Measurements from ENCODE around the gene TBKBP1.

The TBKBP1 gene, protein sequence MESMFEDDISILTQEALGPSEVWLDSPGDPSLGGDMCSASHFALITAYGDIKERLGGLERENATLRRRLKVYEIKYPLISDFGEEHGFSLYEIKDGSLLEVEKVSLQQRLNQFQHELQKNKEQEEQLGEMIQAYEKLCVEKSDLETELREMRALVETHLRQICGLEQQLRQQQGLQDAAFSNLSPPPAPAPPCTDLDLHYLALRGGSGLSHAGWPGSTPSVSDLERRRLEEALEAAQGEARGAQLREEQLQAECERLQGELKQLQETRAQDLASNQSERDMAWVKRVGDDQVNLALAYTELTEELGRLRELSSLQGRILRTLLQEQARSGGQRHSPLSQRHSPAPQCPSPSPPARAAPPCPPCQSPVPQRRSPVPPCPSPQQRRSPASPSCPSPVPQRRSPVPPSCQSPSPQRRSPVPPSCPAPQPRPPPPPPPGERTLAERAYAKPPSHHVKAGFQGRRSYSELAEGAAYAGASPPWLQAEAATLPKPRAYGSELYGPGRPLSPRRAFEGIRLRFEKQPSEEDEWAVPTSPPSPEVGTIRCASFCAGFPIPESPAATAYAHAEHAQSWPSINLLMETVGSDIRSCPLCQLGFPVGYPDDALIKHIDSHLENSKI

DNA sequence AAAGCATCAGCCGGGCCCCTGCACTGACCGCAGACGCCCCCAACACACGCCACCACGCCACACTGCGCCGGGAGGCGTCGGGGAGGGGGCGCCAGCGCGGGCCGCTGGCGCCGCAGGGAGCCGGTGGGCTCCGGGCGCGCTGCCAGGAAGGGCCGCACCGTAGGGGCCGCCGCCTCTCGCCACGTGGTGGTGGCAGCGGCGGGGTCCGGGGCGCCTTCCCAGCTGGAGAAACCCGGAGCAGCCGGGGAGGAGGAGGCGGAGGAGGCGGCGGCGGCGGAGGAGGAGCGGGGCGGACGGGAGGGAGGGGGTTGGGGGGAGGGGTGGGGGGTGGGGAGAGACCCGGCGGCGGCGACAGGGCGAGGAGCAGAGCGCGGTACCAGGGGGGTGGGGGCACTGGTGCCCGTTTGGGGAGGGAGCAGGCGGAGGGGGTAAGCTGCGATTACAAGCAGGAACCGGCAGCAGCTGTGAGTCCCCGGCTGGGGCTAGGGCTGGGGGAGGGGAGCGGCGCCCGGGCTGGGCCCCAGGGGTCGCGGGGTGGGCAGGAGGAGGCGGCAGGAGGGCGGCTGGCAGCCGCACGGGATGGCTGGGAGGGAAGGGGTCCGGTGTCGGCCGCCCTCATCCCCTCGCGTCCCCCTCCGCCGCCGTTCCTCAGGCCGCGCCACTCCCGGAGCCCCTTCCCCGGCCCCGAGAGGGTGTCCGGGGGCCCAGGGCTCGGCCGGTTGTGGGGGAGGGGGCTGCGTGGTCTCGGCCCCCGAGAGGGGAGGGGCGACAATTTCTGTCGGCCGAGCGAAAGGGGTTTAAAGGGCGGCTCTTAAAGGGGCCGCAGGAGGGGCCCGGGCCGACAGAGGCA, at the start of gene TBKBP1:
TSS of gene TBKBP1 (plus strand) at position 431 of the 850 bp plus-strand sequence. CDS start 1,952 bp downstream, outside the sequence.
- DNase-seq = peak; percentile 88

DNA sequence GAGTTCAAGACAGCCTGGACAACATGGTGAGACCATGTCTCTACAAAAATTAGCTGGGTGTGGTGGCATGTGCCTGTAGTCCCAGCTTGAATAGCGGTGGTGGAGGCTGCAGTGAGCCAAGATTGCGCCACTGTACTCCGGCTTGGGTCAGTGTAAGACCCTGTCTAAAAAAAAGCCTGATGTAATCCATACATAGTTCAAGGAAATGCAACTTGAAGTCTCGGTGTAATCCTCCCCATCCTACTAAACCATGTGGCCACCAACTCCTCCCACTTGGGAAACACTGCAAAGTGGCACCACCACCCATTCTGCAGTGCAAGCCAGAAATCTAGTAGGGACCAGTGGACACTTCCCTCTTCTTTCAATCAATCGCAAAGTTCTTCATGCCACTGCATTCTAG, 49.6 kb upstream of the TBKBP1 start:
- DNase-seq = no peak

DNA sequence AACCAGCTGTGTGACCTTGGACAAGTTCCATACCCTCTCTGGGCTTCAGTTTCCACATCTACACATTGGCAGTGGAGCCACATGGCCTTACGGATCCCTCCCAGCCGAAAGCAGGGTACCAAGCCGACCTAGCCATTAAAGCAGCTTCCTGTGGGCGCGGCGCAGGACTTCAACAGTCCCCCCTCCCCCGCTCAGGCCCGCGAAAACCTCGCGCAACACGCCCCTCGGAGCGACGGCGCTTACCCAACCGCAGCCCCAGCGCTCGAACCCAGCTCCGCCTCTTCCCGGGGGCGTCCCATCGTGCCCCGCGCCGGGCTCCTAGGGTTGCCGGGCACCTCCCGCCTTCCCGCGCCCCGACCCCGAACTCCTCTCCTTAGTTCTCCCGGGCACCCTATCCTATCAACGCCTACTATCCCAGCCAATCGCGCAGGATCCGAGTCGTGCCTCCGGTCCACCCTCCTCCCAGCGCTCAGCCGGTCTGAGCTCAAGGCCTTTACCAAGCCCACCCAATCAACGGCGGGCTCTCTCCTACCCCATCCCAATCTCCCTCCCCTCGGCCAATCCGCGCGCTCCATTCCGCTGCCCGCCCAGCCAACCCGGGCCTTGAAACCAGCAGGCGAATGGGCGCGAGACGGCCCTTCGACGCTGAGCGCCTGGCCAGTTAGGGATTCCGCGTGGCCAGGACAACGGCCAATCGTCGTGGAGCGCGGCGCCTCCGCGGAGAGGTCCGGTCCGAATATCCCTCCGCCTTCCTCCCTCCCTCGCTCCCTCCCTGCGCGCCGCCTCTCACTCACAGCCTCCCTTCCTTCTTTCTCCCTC, 44.6 kb upstream of the TBKBP1 start, which contains the start of gene KPNB1:
TSS of gene KPNB1 (plus strand) at position 767 of the 819 bp plus-strand sequence. CDS start 326 bp downstream, outside the sequence.
- DNase-seq = peak; percentile 98

DNA sequence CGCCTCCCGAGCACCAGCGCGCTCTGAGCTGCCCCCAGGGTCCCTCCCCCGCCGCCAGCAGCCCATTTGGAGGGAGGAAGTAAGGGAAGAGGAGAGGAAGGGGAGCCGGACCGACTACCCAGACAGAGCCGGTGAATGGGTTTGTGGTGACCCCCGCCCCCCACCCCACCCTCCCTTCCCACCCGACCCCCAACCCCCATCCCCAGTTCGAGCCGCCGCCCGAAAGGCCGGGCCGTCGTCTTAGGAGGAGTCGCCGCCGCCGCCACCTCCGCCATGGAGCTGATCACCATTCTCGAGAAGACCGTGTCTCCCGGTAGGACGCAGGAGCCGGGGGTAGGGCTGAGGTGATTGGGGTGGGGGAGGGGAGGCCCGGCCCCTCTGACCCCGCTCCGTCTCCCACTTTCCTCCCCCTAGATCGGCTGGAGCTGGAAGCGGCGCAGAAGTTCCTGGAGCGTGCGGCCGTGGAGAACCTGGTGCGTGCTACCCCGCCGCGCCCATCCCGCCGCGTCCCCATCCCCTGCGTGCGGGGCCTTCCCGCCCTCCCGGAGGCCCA, 43.9 kb upstream of the TBKBP1 start:
- DNase-seq = no peak

DNA sequence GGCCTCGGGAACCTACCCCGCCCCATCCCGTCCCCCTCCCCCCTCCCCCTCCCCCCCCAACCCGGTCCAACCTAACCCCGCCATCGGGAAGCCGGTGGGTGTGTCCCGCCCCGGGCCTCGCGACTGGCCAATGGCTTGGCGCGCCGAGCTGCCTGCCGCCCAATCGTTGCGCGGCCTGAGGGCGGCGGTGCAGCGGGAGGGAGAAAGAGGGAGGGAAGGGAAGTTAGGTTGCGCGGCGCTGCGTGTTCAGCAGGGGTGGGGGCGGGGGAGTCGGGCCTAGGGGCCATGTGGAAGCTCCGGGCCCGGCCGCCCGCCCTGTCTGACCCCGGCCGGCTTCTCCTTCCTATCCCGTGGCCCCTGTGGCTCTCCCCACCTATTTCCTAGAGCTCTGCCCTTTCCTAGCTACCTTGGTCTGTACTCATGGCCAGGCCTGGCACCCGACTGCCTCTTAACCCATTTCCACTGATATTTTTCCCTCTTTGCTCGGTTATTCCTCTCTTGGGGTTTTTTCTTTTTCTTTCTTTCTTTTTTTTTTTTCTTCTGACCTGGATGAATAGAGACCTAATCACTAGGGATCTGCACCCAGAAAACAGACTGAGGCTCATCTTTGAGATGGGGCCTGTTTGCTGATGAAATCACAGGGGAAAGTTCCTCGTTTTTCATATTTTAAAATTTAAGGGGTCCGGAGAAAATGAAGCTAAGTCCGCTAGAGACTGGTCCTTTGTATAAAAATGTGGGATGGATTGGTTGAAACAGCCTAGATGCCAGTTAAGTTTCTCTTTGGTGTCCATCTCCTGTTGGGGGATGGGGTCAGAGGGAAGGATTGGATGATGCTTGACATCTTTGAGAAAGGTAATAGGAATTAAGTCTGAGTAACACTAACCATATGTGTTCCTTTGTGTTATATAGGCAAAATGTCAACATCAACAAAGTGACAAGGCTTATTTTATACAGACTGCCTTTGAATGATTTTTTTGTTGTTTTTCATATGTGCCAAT, 43.1 kb upstream of the TBKBP1 start:
- peak; percentile 93 for DNase-seq

DNA sequence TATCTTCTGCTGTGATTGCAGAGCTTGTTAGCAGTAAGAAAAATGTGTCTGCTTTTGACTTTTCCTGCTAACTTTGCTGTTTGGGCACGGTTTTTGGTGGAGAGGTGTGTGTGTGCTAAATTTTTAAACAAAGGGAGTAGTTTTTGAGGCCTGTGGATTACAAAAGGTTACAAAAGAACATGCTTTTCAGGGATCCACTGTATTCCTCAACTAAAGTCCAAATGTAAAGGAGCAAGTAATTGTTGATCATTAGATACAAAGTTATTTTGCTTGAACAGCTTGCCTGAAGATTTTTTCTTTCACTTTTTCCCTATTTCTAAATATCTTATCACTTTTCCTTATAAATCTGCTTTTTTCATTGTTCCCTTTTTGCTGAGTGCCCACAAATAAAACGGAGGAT, 42.3 kb upstream of the TBKBP1 start:
- no peak for DNase-seq

DNA sequence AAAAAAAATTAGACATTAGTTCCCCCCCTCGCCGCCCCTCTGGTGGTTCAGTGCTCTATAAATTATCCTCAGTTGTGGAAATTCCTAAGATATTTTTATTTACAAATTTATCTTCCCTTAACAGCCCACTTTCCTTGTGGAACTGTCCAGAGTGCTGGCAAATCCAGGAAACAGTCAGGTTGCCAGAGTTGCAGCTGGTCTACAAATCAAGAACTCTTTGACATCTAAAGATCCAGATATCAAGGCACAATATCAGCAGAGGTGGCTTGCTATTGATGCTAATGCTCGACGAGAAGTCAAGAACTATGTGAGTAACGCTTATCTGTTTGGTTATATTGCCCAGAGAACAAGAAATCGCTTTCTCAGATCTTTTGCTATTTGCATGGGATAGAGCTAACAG, 41.4 kb upstream of the TBKBP1 start:
- no peak for DNase-seq

DNA sequence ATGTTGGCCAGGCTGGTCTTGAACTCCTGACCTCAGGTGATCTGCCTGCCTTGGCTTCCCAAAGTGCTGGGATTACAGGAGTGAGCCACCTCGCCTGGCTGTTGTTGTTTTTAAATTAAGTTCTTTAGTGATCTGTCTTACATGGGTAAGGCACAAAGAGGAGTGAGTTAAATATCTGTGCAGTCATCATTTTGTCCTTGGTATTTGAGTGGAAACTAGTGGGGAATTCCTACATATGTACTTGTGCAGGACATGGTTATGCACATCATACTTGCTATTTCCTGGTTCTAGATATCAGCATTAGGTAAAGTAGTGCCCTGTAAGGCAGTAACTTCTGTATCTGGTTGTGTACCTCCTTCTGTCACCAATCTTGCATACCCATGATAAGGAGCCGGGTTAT, 40.5 kb upstream of the TBKBP1 start:
- no peak for DNase-seq

DNA sequence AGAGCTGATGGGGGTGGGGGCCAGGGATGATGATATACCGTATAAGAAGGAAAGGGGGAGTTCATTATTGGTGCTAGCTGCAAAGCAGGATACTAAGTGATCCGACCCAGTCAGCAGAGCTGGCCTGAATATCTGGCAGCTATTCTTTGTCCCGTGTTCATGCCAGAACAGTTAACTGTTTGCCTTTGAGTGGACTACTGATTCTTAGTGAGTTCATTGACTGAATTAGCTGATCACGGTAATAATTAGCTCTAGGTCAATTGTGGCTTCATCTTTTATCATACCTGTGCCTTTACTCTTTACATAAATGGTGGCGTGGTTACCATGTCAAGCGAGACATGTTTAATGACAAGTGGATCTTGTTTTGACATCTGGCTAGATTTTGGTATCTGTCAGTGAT, 39.0 kb upstream of the TBKBP1 start:
- DNase-seq = no peak

DNA sequence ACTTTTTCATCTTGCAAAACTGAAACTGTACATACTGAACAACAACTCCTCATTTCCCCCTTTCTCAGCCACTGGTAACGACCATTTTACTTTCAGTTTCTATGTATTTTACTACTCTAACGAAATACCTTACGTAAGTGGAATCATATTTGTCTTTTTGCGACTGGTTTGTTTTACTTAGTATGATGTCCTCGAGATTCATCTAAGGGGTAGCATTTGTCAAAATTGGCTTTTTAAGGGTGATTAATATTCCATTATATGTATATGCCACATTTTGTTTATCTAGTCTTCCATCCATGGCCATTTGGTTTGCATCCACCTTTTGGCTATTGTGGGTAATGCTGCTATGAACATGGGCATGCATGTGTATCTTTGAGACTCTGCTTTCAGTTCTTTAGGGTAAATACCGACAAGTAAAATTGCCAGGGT, 33.9 kb upstream of the TBKBP1 start:
- DNase-seq = no peak

DNA sequence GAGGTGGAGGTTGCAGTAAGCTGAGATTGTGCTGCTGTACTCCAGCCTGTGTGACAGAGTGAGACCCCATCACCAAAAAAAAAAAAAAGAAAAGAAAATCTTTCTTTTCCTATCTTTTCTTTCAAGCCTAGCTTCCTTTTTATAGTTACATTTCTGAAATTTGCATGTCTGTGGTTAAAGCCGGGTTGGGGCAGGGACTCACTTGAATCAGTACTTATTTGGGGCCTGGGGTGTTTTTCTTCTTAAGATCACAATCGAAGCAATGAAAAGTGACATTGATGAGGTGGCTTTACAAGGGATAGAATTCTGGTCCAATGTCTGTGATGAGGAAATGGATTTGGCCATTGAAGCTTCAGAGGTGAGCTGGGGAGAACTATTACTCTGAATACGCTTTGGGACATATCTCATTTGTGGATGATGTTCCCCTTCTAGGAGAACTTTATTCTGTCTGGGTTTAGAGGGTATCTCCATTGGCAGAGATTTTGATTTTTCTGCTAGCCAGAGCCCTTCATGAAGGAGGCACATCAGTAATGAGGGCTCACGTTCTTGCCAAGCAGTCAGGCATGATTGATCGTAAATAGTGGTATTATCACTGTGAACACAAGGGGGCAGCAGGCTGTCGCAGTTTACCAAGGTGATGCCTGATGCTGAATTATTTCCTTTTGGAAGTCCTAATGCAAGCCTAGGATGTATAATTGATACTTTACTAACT, 29.9 kb upstream of the TBKBP1 start:
- peak; percentile 64 for DNase-seq

DNA sequence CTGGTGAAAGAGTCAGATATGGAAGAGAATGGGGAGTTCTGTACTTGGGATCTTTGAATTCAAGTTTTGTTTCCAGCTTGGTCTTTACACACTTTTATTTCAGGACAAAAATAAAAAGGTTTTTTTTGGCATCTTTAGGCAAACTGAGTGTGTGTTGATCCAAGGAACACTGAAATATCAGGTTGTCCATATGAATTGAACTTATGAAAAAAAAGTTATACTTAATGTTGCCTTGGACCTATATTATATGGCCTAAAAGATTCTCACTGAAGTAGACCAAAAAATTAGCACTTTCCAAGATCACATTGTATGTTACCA, 29.4 kb upstream of the TBKBP1 start:
- no peak for DNase-seq

DNA sequence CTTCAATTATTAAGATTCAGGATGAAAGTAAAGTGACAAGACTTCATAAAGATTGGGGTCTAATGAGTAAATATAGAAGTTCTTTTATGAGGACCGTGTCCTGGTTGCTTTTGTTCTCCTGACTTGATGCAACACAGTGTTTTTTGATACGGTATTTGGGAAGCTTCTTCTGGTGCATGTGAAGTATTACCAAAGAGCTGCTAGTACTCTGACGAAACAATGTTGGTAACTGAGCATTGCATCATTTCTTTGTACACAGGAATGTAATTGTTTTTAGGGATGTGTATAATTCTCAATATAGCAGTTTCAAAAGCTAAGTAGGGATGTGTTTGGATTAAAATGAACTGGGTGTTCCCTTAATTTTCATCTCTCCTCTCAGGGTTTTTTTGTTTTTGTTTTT, 28.3 kb upstream of the TBKBP1 start:
- no peak for DNase-seq

DNA sequence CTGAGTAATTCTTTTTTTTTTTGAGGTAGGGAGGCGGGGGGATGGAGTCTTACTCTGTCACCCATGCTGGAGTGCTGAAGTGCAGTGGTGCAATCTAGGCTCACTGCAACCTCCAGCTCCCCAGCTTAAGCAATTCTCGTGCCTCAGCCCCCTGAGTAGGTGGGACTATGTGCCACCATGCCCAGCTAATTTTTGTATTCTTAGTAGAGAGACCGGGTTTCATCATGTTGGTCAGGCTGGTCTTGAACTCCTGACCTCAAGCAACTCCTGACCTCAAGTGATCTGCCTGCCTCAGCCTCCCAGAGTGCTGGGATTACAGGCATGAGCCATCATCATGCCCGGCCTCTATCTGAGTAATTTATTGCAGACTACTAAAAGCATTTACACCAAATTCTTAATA, 24.9 kb upstream of the TBKBP1 start:
- no peak for DNase-seq

DNA sequence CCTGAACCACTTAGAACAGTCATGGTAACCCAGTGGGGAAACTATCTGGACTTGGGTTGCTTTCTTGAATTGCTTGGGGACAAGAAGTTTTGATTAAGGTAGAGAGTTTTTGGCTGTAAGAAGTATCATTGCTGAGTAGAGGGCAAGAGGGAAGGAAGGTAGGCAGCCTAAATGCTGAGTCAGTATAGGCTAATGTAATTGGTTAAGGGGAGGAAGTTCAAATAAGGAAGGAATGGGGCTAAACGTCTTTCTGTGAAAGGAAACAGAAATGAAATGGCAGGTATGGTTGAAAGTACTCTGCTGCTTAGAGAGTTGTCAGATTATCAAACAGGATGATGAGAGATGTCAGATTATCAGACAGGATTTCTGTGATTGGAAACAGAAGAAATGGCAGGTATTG, 23.9 kb upstream of the TBKBP1 start:
- DNase-seq = no peak

DNA sequence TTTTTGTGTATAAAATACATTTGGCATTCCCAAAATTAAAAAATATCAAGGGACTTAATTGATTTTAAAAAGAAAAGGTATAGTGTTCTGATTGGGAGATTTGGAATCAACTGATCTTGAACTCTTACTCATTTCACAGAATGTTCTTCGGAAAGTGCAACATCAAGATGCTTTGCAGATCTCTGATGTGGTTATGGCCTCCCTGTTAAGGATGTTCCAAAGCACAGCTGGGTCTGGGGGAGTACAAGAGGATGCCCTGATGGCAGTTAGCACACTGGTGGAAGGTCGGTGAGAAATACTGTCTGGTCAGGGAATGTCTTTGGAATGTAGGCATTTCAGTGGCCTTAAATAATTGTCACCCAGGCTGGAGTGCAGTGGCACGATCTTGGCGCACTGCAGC, 19.5 kb upstream of the TBKBP1 start:
- DNase-seq = no peak

DNA sequence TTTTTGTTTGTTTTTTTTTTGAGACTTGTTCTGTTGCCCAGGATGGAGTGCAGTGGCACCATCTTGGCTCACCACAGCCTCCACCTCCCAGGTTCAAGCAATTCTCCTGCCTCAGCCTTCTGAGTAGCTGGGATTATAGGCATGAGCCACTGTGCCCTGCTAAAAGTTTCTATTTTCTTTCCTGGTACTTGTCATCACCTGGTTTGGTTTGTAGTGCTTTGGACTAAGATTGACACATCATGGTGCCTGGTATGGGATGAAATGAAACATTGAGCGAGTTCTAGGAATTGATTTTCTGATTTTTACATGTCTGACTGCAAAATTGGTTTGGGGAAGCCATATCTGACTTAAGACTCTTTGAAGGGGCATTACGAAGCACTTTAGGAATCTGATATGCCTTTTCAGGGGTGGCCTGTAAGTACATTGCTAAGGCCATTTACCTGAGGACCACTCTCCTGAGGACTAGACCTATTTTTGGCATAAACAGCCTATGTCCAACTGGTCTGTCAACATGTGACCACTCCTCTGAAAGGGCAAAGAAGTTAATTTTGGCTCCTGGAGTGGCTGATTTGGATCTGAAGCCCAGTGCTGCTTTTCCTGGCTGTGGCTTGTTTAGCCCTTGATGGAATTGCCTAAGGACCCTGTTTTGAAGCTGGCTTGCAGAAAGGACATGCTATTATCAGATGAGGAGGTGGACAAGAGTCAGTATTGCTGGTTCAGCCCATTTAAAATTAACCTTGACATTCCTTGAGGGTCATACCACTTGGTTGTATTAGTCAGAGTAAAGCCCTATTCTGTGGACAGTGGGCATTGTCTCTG, 18.4 kb upstream of the TBKBP1 start:
- no peak for DNase-seq

DNA sequence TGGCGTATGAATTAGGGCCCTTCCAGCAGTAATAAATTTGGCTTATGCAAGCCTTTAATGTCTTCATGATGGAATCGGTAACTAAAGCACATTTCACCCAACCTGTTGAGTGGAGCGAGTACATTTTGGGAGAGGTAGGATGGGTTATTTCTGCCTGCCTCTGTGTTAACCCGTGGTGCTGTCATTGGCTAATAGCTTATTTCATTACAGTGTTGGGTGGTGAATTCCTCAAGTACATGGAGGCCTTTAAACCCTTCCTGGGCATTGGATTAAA, 17.8 kb upstream of the TBKBP1 start:
- no peak for DNase-seq

DNA sequence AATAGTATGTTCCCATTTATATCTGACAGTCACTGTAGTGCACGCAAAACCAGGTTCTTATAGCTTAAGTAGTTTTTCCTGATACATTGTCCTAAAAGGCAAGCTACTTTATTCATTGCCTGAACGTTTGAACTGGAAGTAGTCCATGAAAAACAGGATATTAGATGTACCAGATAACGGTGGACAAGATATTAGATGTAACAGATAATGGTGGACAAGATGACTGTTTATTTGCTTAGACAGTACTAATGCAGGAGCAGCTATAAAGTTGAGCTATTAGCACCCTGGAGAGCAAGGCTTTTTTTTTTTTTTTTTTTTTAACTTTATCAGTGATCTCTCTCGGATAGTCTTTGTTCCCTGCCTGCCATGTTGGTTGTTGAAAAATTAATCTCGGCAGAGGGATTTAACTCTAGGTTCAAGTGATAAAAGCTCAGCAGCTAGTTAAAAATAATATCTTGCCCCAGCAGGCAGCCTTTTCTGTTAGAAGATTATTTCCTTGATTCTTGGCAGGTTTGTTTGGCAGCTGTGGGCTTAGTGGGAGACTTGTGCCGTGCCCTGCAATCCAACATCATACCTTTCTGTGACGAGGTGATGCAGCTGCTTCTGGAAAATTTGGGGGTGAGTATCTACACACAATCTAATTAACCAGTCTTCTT, 17.3 kb upstream of the TBKBP1 start:
- DNase-seq = peak; percentile 73
